WTC11 (cell line): ENCODE results near the gene DNAJA4. TPM values are rescaled to one million over a fixed set of nuclear protein-coding genes. Genes with fewer than 3 reads are reported as not detected.
A peak's percentile ranks its signal among the peaks of the same experiment; 100 is the strongest.

Experiments used
- ATAC-seq: fragments of 200-7000 bp; cut with Tn5 transposase; 2 replicates; pipeline ENCODE4 v1.10.0; 2021; ENCODE audit warnings: mild to moderate bottlenecking, moderate library complexity
- CTCF ChIA-PET: fragments of 300-600 bp; sonication (Branson Sonifier 250); formaldehyde crosslinking; loops from one replicate; lab custom pipeline; 2021; ENCODE audit warnings: antibody characterized with exemption; lab: Charles Lee
- POLR2A ChIA-PET: fragments of 350-600 bp; sonication (Branson Sonifier 250); formaldehyde crosslinking; loops from one replicate; lab custom pipeline; 2021; ENCODE audit warnings: antibody characterized with exemption; lab: Charles Lee
- DNase-seq: peaks from one replicate; pipeline ENCODE4 v3.0.0; 2021; ENCODE audit warnings: low spot score
- H3K27ac Mint-ChIP-seq: 2 replicates; pipeline ENCODE4 v1.8.0; 2021; ENCODE audit warnings: mixed read lengths
- H3K27me3 Mint-ChIP-seq: 2 replicates; pipeline ENCODE4 v1.8.0; 2021; ENCODE audit warnings: low read depth, mild to moderate bottlenecking, moderate library complexity, mixed read lengths
- H3K36me3 Mint-ChIP-seq: 2 replicates; pipeline ENCODE4 v1.8.0; 2021; ENCODE audit warnings: mixed read lengths
- H3K4me1 Mint-ChIP-seq: 2 replicates; pipeline ENCODE4 v1.8.0; 2022; ENCODE audit warnings: mixed read lengths
- H3K4me3 Mint-ChIP-seq: 2 replicates; pipeline ENCODE4 v1.8.0; 2021; ENCODE audit warnings: mild to moderate bottlenecking, moderate library complexity, mixed read lengths
- H3K9me3 Mint-ChIP-seq: 2 replicates; pipeline ENCODE4 v1.8.0; 2021; ENCODE audit warnings: mixed read lengths
- EMX1 ChIP-seq: fragments of 250-450 bp; sonication (Bioruptor Pico); IDR thresholded peaks from 2 replicates; pipeline ENCODE4 v1.8.0; 2021; ENCODE audit warnings: mild to moderate bottlenecking
- GABPB1 ChIP-seq: sonication (generic); formaldehyde crosslinking; IDR thresholded peaks from 2 replicates; pipeline ENCODE4 v1.8.1; 2023; ENCODE audit warnings: mild to moderate bottlenecking, missing genetic modification reagents
- GRHL2 ChIP-seq: fragments of 250-450 bp; sonication (Bioruptor Pico); IDR thresholded peaks from 2 replicates; pipeline ENCODE4 v1.8.0; 2022; ENCODE audit warnings: mild to moderate bottlenecking, moderate library complexity; ENCODE audit not compliant: insufficient replicate concordance, severe bottlenecking
- GTF2I ChIP-seq: fragments of 250-450 bp; sonication (Bioruptor Pico); conservative IDR thresholded peaks from 2 replicates; pipeline ENCODE4 v1.4.0; 2021; ENCODE audit warnings: mild to moderate bottlenecking
- IRF2 ChIP-seq: sonication (generic); formaldehyde crosslinking; IDR thresholded peaks from 2 replicates; pipeline ENCODE4 v1.8.0; 2022; ENCODE audit warnings: low read depth, missing genetic modification reagents, borderline replicate concordance
- MYBL2 ChIP-seq: sonication (generic); formaldehyde crosslinking; IDR thresholded peaks from 2 replicates; pipeline ENCODE4 v1.8.1; 2023; ENCODE audit warnings: mild to moderate bottlenecking, moderate library complexity, missing genetic modification reagents
- RORB ChIP-seq: fragments of 250-450 bp; sonication (Bioruptor Pico); IDR thresholded peaks from 2 replicates; pipeline ENCODE4 v1.9.0; 2021; ENCODE audit warnings: mild to moderate bottlenecking
- SMAD4 ChIP-seq: sonication (generic); formaldehyde crosslinking; IDR thresholded peaks from 2 replicates; pipeline ENCODE4 v1.8.0; 2022; ENCODE audit warnings: mild to moderate bottlenecking, missing genetic modification reagents
- ZNF121 ChIP-seq: sonication (generic); formaldehyde crosslinking; IDR thresholded peaks from 2 replicates; pipeline ENCODE4 v1.8.0; 2023; ENCODE audit warnings: missing genetic modification reagents
- ZNF219 ChIP-seq: sonication (generic); formaldehyde crosslinking; IDR thresholded peaks from 2 replicates; pipeline ENCODE4 v1.8.0; 2023; ENCODE audit warnings: missing genetic modification reagents, mild to moderate bottlenecking, borderline replicate concordance
- ZNF396 ChIP-seq: fragments of 250-450 bp; sonication (Bioruptor Pico); IDR thresholded peaks from 2 replicates; pipeline ENCODE4 v1.8.0; 2021; ENCODE audit warnings: mild to moderate bottlenecking, moderate library complexity, borderline replicate concordance
- total RNA-seq: library from RNA; stranded (reverse); gene quantifications from 3 replicates; pipeline ENCODE4 v1.2.3, GENCODE V29; 2021
- TF ChIP-seq, protein P1 (sequence below): fragments of 250-450 bp; sonication (Bioruptor Pico); IDR thresholded peaks from 2 replicates; pipeline ENCODE4 v2.1.2; 2022; ENCODE audit warnings: mild to moderate bottlenecking, moderate library complexity
- TF ChIP-seq, protein P2 (sequence below): sonication (generic); formaldehyde crosslinking; IDR thresholded peaks from 2 replicates; pipeline ENCODE4 v1.8.1; 2022; ENCODE audit warnings: mild to moderate bottlenecking, moderate library complexity, missing genetic modification reagents
- TF ChIP-seq, protein P3 (sequence below): fragments of 250-450 bp; sonication (Bioruptor Pico); IDR thresholded peaks from 2 replicates; pipeline ENCODE4 v1.9.0; 2021; ENCODE audit warnings: mild to moderate bottlenecking
- TF ChIP-seq, protein P4 (sequence below): sonication (generic); formaldehyde crosslinking; IDR thresholded peaks from 2 replicates; pipeline ENCODE4 v1.8.1; 2022; ENCODE audit warnings: mild to moderate bottlenecking, missing genetic modification reagents, moderate library complexity, borderline replicate concordance
- TF ChIP-seq, protein P5 (sequence below): sonication (generic); formaldehyde crosslinking; IDR thresholded peaks from 2 replicates; pipeline ENCODE4 v1.8.0; 2022; ENCODE audit warnings: mild to moderate bottlenecking, missing genetic modification reagents
- TF ChIP-seq, protein P6 (sequence below): sonication (generic); formaldehyde crosslinking; conservative IDR thresholded peaks from 2 replicates; pipeline ENCODE4 v1.8.1; 2022; ENCODE audit warnings: mild to moderate bottlenecking, missing genetic modification reagents
- TF ChIP-seq, protein P7 (sequence below): sonication (generic); formaldehyde crosslinking; IDR thresholded peaks from 2 replicates; pipeline ENCODE4 v1.8.1; 2022; ENCODE audit warnings: missing genetic modification reagents, borderline replicate concordance

DNAJA4 gene
- total RNA-seq, 1 experiment from 2014 or later, result 7.8 TPM

DNA sequence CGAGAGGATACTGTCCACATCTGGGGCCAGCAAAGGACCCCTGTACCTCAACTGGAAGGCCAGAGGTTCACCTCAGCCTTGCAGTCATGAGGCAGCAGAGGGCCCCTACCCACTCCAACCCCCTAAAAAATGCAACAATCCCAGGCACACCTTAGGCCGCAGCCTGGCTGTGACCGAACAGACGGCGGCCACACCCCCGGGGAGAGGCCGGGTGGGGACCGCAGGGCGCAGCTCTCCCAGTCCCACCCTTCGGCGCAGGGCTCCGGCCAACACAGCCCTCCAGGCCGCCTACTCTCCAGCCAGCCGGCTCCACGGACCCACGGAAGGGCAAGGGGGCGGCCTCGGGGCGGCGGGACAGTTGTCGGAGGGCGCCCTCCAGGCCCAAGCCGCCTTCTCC lies 457 bp upstream of the DNAJA4 start:
- TF ChIP-seq GRHL2, result no peak
- TF ChIP-seq, protein P1, sequence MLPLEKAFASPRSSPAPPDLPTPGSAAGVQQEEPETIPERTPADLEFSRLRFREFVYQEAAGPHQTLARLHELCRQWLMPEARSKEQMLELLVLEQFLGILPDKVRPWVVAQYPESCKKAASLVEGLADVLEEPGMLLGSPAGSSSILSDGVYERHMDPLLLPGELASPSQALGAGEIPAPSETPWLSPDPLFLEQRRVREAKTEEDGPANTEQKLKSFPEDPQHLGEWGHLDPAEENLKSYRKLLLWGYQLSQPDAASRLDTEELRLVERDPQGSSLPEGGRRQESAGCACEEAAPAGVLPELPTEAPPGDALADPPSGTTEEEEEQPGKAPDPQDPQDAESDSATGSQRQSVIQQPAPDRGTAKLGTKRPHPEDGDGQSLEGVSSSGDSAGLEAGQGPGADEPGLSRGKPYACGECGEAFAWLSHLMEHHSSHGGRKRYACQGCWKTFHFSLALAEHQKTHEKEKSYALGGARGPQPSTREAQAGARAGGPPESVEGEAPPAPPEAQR (CRISPR knock-in tag), result no peak
- TF ChIP-seq, protein P2, sequence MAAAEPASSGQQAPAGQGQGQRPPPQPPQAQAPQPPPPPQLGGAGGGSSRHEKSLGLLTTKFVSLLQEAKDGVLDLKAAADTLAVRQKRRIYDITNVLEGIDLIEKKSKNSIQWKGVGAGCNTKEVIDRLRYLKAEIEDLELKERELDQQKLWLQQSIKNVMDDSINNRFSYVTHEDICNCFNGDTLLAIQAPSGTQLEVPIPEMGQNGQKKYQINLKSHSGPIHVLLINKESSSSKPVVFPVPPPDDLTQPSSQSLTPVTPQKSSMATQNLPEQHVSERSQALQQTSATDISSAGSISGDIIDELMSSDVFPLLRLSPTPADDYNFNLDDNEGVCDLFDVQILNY (CRISPR knock-in tag), result no peak
- TF ChIP-seq, protein P3, sequence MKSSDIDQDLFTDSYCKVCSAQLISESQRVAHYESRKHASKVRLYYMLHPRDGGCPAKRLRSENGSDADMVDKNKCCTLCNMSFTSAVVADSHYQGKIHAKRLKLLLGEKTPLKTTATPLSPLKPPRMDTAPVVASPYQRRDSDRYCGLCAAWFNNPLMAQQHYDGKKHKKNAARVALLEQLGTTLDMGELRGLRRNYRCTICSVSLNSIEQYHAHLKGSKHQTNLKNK (CRISPR knock-in tag), result no peak
- Mint-ChIP-seq H3K27ac (no peak overlapping the region), H3K27me3 (peaks cover 27% of the 10 kb centered on the region), H3K4me1 (peaks cover 8% of the 10 kb centered on the region), H3K36me3 (no peaks in the 10 kb centered on the region), H3K9me3 (no peaks in the 10 kb centered on the region), H3K4me3 (peak overlapping the region; percentile 48)
- ChIA-PET POLR2A (no interaction called here), CTCF (interaction anchor here (1.2 to 1.4 kb wide), 3 partner anchors 24 to 364 kb away, joined by 3 to 4 read pairs (median 3); no protein-coding TSS in a partner anchor)
- DNase-seq (no peak), ATAC-seq (peak; percentile 17; the same call in 1 of the 2 replicates)

DNA sequence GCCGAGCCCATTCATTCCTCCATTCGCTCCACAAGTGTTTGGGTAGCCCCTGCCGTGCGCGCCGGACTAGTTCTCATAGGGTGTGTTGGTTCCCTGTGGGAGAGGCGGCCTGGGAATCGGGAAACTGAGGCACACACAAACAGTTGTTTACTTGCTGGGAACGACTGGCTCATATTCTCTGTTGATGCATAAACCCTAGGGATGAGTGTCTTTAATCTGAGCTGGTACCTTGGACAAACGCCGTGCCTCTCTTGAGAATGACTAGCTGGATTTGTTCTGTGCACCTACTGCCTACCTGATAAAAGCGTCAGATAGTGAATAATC lies 737 bp downstream of the DNAJA4 start:
- ChIA-PET CTCF (interaction anchor here (0.7 to 1.3 kb wide), 5 partner anchors 19 to 476 kb away, joined by 3 to 5 read pairs (median 3); no protein-coding TSS in a partner anchor), POLR2A (no interaction called here)
- ATAC-seq (no peak), DNase-seq (no peak)
- no peak overlapping the region for H3K27ac Mint-ChIP-seq
- H3K4me3 Mint-ChIP-seq, result peak overlapping the region; percentile 60
- no peaks in the 10 kb centered on the region for H3K36me3 Mint-ChIP-seq
- peaks cover 8% of the 10 kb centered on the region for H3K4me1 Mint-ChIP-seq
- peaks cover 27% of the 10 kb centered on the region for H3K27me3 Mint-ChIP-seq
- H3K9me3 Mint-ChIP-seq, result no peaks in the 10 kb centered on the region
- TF ChIP-seq ZNF121 (CRISPR knock-in tag) (no peak), GRHL2 (no peak), MYBL2 (no peak), ZNF219 (no peak)
- TF ChIP-seq, protein P3 (CRISPR knock-in tag), result no peak
- TF ChIP-seq, all 79 proteins: peak for 0

DNA sequence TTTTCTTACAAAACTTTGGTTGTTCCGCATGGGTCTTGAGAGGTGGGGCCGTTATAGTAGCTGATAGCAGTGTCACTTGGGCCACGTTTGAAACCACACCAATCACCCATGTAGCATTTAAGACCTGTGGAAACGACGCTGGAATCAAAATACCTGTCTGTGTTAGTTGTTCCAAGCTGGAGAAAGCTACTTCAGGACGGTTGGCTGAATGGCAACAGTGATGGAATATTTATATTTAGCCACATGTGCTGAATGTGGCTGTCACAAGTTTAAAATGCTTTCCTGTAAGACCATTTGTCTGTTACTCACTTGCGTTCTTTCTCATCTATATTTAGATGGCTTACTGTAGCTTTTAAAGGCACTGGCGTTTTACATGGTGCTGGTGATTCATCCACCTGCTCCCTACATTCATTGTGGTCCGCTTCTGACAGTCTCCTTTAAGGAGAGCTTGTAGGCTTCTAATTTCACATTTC lies 1.4 kb downstream of the DNAJA4 start:
- Mint-ChIP-seq H3K4me1 (peaks cover 4% of the 10 kb centered on the region), H3K4me3 (peak overlapping the region; percentile 60; the same call in 1 of the 2 replicates), H3K27me3 (peaks cover 27% of the 10 kb centered on the region), H3K9me3 (no peaks in the 10 kb centered on the region), H3K27ac (no peak overlapping the region), H3K36me3 (no peaks in the 10 kb centered on the region)
- ATAC-seq (no peak), DNase-seq (no peak)
- ChIA-PET POLR2A (interaction anchor here (1.1 kb wide), 1 partner anchor 31 kb away, joined by 4 read pairs; the partner anchor contains the start of gene ACSBG1), CTCF (interaction anchor here (0.7 to 1.3 kb wide), 5 partner anchors 20 to 475 kb away, joined by 3 to 5 read pairs (median 4); no protein-coding TSS in a partner anchor)
- TF ChIP-seq IRF2 (CRISPR knock-in tag) (no peak), ZNF121 (CRISPR knock-in tag) (peak; percentile 87)

DNA sequence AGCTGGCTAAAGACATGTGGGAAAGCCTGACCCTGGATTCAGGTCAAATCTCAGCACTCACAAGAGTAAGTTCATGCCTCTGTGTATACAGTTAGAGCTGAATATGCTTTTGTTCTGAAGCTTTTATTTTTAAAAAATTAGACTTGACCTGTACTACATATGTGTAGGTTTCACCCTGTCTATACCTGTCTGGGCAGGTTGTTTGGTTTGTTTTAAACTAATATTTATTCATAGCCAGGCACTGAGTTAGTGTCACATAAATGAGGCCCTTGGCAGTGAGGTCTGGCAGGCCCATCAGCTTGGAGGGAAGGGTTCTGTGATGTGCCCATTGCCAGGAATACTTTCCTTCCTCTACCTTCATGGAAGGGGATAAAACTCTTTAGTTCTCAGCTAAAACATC lies 1.9 kb downstream of the DNAJA4 start:
- Mint-ChIP-seq H3K9me3 (no peaks in the 10 kb centered on the region), H3K4me1 (peaks cover 4% of the 10 kb centered on the region), H3K27ac (no peak overlapping the region), H3K36me3 (no peaks in the 10 kb centered on the region), H3K4me3 (no peak overlapping the region), H3K27me3 (peaks cover 27% of the 10 kb centered on the region)
- POLR2A ChIA-PET, result interaction anchor here (1.1 kb wide), 1 partner anchor 32 kb away, joined by 4 read pairs; the partner anchor contains the start of gene ACSBG1
- ATAC-seq (no peak), DNase-seq (no peak)
- CTCF ChIA-PET, result interaction anchor here (1.1 to 1.3 kb wide), 3 partner anchors 23 to 158 kb away, joined by 3 to 5 read pairs (median 4); no protein-coding TSS in a partner anchor
- TF ChIP-seq, protein P4, sequence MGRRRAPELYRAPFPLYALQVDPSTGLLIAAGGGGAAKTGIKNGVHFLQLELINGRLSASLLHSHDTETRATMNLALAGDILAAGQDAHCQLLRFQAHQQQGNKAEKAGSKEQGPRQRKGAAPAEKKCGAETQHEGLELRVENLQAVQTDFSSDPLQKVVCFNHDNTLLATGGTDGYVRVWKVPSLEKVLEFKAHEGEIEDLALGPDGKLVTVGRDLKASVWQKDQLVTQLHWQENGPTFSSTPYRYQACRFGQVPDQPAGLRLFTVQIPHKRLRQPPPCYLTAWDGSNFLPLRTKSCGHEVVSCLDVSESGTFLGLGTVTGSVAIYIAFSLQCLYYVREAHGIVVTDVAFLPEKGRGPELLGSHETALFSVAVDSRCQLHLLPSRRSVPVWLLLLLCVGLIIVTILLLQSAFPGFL (CRISPR knock-in tag), result no peak
- no peak for TF ChIP-seq EMX1 (CRISPR knock-in tag)
- TF ChIP-seq, protein P5, sequence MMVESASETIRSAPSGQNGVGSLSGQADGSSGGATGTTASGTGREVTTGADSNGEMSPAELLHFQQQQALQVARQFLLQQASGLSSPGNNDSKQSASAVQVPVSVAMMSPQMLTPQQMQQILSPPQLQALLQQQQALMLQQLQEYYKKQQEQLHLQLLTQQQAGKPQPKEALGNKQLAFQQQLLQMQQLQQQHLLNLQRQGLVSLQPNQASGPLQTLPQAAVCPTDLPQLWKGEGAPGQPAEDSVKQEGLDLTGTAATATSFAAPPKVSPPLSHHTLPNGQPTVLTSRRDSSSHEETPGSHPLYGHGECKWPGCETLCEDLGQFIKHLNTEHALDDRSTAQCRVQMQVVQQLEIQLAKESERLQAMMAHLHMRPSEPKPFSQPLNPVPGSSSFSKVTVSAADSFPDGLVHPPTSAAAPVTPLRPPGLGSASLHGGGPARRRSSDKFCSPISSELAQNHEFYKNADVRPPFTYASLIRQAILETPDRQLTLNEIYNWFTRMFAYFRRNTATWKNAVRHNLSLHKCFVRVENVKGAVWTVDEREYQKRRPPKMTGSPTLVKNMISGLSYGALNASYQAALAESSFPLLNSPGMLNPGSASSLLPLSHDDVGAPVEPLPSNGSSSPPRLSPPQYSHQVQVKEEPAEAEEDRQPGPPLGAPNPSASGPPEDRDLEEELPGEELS (CRISPR knock-in tag), result no peak
- TF ChIP-seq, protein P6, sequence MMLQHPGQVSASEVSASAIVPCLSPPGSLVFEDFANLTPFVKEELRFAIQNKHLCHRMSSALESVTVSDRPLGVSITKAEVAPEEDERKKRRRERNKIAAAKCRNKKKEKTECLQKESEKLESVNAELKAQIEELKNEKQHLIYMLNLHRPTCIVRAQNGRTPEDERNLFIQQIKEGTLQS (CRISPR knock-in tag), result no peak
- TF ChIP-seq, protein P7, sequence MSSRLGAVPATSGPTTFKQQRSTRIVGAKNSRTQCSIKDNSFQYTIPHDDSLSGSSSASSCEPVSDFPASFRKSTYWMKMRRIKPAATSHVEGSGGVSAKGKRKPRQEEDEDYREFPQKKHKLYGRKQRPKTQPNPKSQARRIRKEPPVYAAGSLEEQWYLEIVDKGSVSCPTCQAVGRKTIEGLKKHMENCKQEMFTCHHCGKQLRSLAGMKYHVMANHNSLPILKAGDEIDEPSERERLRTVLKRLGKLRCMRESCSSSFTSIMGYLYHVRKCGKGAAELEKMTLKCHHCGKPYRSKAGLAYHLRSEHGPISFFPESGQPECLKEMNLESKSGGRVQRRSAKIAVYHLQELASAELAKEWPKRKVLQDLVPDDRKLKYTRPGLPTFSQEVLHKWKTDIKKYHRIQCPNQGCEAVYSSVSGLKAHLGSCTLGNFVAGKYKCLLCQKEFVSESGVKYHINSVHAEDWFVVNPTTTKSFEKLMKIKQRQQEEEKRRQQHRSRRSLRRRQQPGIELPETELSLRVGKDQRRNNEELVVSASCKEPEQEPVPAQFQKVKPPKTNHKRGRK (CRISPR knock-in tag), result no peak
- TF ChIP-seq ZNF396 (CRISPR knock-in tag), result no peak
- TF ChIP-seq GABPB1 (CRISPR knock-in tag), result no peak
- TF ChIP-seq SMAD4, result no peak
- TF ChIP-seq GTF2I (CRISPR knock-in tag), result no peak
- TF ChIP-seq RORB (CRISPR knock-in tag), result no peak
- TF ChIP-seq, protein P2 (CRISPR knock-in tag), result no peak
